ENCODE results near the gene MYO5B. TPM values are rescaled to one million over a fixed set of nuclear protein-coding genes. Genes with fewer than 3 reads are reported as not detected.

The MYO5B gene
- polyA plus RNA-seq, 1 of the 3 experiments (the other 2 are of a cell fraction) = 1.3 TPM

DNA sequence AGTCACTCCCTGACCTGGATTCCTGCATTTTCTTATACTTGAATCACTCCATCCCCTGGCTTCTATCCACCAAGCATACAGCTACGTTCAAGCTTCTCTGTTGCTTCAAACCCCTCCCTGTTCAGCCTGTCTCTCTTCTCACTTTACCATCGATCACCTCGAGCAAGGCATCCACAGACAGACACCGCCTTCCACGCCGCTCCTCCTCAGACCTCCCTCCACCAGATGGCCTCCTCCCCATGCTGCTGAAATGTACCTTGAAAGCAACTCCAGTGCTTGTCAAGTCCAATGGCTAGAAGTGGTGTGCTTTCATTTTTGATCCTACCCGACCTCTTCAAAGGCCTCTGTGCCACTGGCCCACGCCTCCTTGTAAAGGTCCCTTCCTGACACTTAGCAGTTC is 250.3 kb downstream of the MYO5B start:
- DNase-seq = no peak
- CTCF ChIA-PET = interaction anchor here (1.0 to 1.4 kb wide), 3 partner anchors 13 to 415 kb away, joined by 3 to 4 read pairs (median 3); no protein-coding TSS in a partner anchor
- TF ChIP-seq, protein P1, sequence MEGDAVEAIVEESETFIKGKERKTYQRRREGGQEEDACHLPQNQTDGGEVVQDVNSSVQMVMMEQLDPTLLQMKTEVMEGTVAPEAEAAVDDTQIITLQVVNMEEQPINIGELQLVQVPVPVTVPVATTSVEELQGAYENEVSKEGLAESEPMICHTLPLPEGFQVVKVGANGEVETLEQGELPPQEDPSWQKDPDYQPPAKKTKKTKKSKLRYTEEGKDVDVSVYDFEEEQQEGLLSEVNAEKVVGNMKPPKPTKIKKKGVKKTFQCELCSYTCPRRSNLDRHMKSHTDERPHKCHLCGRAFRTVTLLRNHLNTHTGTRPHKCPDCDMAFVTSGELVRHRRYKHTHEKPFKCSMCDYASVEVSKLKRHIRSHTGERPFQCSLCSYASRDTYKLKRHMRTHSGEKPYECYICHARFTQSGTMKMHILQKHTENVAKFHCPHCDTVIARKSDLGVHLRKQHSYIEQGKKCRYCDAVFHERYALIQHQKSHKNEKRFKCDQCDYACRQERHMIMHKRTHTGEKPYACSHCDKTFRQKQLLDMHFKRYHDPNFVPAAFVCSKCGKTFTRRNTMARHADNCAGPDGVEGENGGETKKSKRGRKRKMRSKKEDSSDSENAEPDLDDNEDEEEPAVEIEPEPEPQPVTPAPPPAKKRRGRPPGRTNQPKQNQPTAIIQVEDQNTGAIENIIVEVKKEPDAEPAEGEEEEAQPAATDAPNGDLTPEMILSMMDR (IDR thresholded peaks at IDR 0.05) = peak; percentile 14
- TF ChIP-seq NFIC (IDR thresholded peaks at IDR 0.05; ENCODE audit: borderline replicate concordance) (no peak), RCOR1 (IDR thresholded peaks at IDR 0.05; ENCODE audit: low read length) (no peak), EZH2phosphoT487 (IDR thresholded peaks at IDR 0.05; ENCODE audit: borderline replicate concordance, low read depth) (no peak), RAD21 (IDR thresholded peaks at IDR 0.05; ENCODE audit: low read length) (peak; percentile 28; the same call in 1 of the 2 replicates), MEF2A (IDR thresholded peaks at IDR 0.05; ENCODE audit: borderline replicate concordance, low read depth) (no peak), POLR2AphosphoS5 (IDR thresholded peaks at IDR 0.05; ENCODE audit: low read depth, low read length) (no peak), FOXJ3 (CRISPR knock-in tag; IDR thresholded peaks at IDR 0.05) (no peak), YY1 (IDR thresholded peaks at IDR 0.05; ENCODE audit: low read depth) (no peak), SIN3A (IDR thresholded peaks at IDR 0.05; ENCODE audit: borderline replicate concordance, low read depth, low read length) (no peak), TEAD4 (IDR thresholded peaks at IDR 0.05; ENCODE audit: borderline replicate concordance, insufficient read depth) (no peak)
- Histone ChIP-seq H3K9ac (no peak overlapping the region), H3K36me3 (replicated peaks in 1 of 2; ENCODE audit: control insufficient read depth in 1 of 2, insufficient read depth in 2 of 2, low read length in 1 of 2) (no peaks in the 10 kb centered on the region), H3F3A (replicated peaks; ENCODE audit: insufficient read depth) (no peaks in the 10 kb centered on the region), H3K4me3 (ENCODE audit: low read depth in 2 of 2, low read length in 1 of 2) (no peak overlapping the region), H3K27me3 (ENCODE audit: insufficient read depth) (no peaks in the 10 kb centered on the region; the same call in 1 of the 2 replicates), H3K4me1 (ENCODE audit: control insufficient read depth in 1 of 2, insufficient read depth in 2 of 2, low read depth in 1 of 2, low read length in 1 of 2) (no peaks in the 10 kb centered on the region), H3K4me2 (no peak overlapping the region), H3K27ac (ENCODE audit: low read depth in 2 of 2, low read length in 1 of 2) (no peak overlapping the region), H2AFZ (ENCODE audit: low read depth) (no peak overlapping the region), H3K9me3 (no peaks in the 10 kb centered on the region), H3K79me2 (ENCODE audit: insufficient read depth) (no peaks in the 10 kb centered on the region), H3K9me2 (no peaks in the 10 kb centered on the region), H4K20me1 (ENCODE audit: insufficient read depth) (no peaks in the 10 kb centered on the region)
- WGBS (ENCODE audit: low lambda C conversion rate) = 49% methylated on average over 8 of the region's 8 CpGs
- POLR2A ChIA-PET = no interaction called here

DNA sequence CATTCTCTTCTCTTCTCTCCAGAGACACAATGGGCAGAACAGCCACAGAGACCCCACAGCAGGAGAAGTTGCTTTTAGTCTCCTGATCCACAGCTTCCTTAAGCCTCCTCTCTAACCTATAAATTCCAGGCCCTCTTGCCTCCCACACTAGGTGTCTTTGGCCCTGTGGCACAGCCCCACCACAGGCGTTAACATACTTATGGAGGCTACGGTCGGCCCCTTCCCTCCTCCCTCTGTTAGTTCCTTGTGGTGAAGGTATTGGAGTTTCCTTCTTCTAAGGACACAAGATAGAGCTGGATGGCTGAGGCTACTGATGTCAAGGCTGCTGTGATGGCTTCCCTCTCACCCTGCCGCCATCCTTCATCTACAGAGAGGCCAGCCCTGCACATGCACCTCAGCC is 258.1 kb downstream of the MYO5B start:
- H3K79me2 ChIP-seq (ENCODE audit: insufficient read depth) = no peaks in the 10 kb centered on the region
- no peak for DNase-seq
- H3K36me3 ChIP-seq (replicated peaks in 1 of 2; ENCODE audit: control insufficient read depth in 1 of 2, insufficient read depth in 2 of 2, low read length in 1 of 2) = no peaks in the 10 kb centered on the region
- peaks cover 0 to 10% of the 10 kb centered on the region in 2 experiments; a peak in 1 of 4 replicates for H3K4me1 ChIP-seq (ENCODE audit: control insufficient read depth in 1 of 2, insufficient read depth in 2 of 2, low read depth in 1 of 2, low read length in 1 of 2)
- POLR2A ChIA-PET = no interaction called here
- H3K9ac ChIP-seq = no peak overlapping the region
- no peaks in the 10 kb centered on the region for H3K9me2 ChIP-seq
- H4K20me1 ChIP-seq (ENCODE audit: insufficient read depth) = no peaks in the 10 kb centered on the region
- H3K27ac ChIP-seq (ENCODE audit: low read depth in 2 of 2, low read length in 1 of 2) = no peak overlapping the region
- no peak overlapping the region for H2AFZ ChIP-seq (ENCODE audit: low read depth)
- H3K9me3 ChIP-seq = no peaks in the 10 kb centered on the region
- WGBS (ENCODE audit: low lambda C conversion rate) = 88% methylated on average over 3 of the region's 4 CpGs
- no peak for TF ChIP-seq TAF1 (IDR thresholded peaks at IDR 0.05; ENCODE audit: borderline replicate concordance, low read depth, low read length)
- TF ChIP-seq, protein P1 (IDR thresholded peaks at IDR 0.05) = no peak
- TF ChIP-seq CHD2 (IDR thresholded peaks at IDR 0.05; ENCODE audit: low read length, partially characterized antibody) = no peak
- TF ChIP-seq, protein P2, sequence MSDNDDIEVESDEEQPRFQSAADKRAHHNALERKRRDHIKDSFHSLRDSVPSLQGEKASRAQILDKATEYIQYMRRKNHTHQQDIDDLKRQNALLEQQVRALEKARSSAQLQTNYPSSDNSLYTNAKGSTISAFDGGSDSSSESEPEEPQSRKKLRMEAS (IDR thresholded peaks at IDR 0.05; ENCODE audit: low read depth) = no peak
- TF ChIP-seq ELF1 (IDR thresholded peaks at IDR 0.05) = no peak
- no peak for TF ChIP-seq GABPA (IDR thresholded peaks at IDR 0.05; ENCODE audit: low read depth)
- no peak for TF ChIP-seq POLR2AphosphoS5 (IDR thresholded peaks at IDR 0.05; ENCODE audit: low read depth, low read length)
- no peak for TF ChIP-seq EZH2phosphoT487 (IDR thresholded peaks at IDR 0.05; ENCODE audit: borderline replicate concordance, low read depth)
- no peak for TF ChIP-seq JUND (IDR thresholded peaks at IDR 0.05)
- TF ChIP-seq, protein P3, sequence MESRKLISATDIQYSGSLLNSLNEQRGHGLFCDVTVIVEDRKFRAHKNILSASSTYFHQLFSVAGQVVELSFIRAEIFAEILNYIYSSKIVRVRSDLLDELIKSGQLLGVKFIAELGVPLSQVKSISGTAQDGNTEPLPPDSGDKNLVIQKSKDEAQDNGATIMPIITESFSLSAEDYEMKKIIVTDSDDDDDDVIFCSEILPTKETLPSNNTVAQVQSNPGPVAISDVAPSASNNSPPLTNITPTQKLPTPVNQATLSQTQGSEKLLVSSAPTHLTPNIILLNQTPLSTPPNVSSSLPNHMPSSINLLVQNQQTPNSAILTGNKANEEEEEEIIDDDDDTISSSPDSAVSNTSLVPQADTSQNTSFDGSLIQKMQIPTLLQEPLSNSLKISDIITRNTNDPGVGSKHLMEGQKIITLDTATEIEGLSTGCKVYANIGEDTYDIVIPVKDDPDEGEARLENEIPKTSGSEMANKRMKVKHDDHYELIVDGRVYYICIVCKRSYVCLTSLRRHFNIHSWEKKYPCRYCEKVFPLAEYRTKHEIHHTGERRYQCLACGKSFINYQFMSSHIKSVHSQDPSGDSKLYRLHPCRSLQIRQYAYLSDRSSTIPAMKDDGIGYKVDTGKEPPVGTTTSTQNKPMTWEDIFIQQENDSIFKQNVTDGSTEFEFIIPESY (IDR thresholded peaks at IDR 0.05; ENCODE audit: borderline replicate concordance, low read depth) = no peak
- TF ChIP-seq, protein P4, sequence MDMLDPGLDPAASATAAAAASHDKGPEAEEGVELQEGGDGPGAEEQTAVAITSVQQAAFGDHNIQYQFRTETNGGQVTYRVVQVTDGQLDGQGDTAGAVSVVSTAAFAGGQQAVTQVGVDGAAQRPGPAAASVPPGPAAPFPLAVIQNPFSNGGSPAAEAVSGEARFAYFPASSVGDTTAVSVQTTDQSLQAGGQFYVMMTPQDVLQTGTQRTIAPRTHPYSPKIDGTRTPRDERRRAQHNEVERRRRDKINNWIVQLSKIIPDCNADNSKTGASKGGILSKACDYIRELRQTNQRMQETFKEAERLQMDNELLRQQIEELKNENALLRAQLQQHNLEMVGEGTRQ (IDR thresholded peaks at IDR 0.05; ENCODE audit: borderline replicate concordance, low read depth, low read length) = no peak
- TF ChIP-seq, protein P5, sequence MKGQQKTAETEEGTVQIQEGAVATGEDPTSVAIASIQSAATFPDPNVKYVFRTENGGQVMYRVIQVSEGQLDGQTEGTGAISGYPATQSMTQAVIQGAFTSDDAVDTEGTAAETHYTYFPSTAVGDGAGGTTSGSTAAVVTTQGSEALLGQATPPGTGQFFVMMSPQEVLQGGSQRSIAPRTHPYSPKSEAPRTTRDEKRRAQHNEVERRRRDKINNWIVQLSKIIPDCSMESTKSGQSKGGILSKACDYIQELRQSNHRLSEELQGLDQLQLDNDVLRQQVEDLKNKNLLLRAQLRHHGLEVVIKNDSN (IDR thresholded peaks at IDR 0.05; ENCODE audit: borderline replicate concordance, low read depth) = no peak
- TF ChIP-seq SIN3A (IDR thresholded peaks at IDR 0.05; ENCODE audit: borderline replicate concordance, low read depth, low read length) = no peak
- no peaks in the 10 kb centered on the region for H3F3A ChIP-seq (replicated peaks; ENCODE audit: insufficient read depth)
- no peak overlapping the region for H3K4me2 ChIP-seq
- H3K27me3 ChIP-seq (ENCODE audit: insufficient read depth) = no peaks in the 10 kb centered on the region
- CTCF ChIA-PET = interaction anchor here (1.4 kb wide), 1 partner anchor 11 kb away, joined by 4 read pairs; no protein-coding TSS in a partner anchor
- H3K4me3 ChIP-seq (ENCODE audit: low read depth in 2 of 2, low read length in 1 of 2) = no peak overlapping the region

All from SK-N-SH (cell line).